Measurements from ENCODE around the gene CDC34.

CDC34 gene

GRCh38 chr19:484494-484893 is 47.1 kb upstream of the CDC34 start:
- no peak overlapping the region for H3K18ac ChIP-seq (ENCODE audit: low read depth in 1 of 2, low read length in 2 of 2)
- H3K4me3 ChIP-seq (ENCODE audit: insufficient read depth in 1 of 2, low read depth in 1 of 2, low read length in 2 of 2), result no peak overlapping the region
- no peaks in the 10 kb centered on the region for H3K36me3 ChIP-seq (ENCODE audit: control insufficient read depth in 1 of 2, insufficient read depth in 2 of 2, low read depth in 1 of 2, low read length in 2 of 2)
- H2BK5ac ChIP-seq (ENCODE audit: low read depth, low read length, poor library complexity, severe bottlenecking), result no peak overlapping the region
- no peak overlapping the region for H4K8ac ChIP-seq (ENCODE audit: low read length)
- no peaks in the 10 kb centered on the region for H3K9me3 ChIP-seq (ENCODE audit: control insufficient read depth, low read length)
- H3K4ac ChIP-seq (ENCODE audit: low read depth in 1 of 2, low read length in 2 of 2), result no peak overlapping the region
- H3K4me2 ChIP-seq (ENCODE audit: low read length, poor library complexity, severe bottlenecking), result no peak overlapping the region
- H2BK15ac ChIP-seq (ENCODE audit: low read depth, poor library complexity, severe bottlenecking), result no peak overlapping the region
- H3K27ac ChIP-seq (ENCODE audit: low read length, poor library complexity, severe bottlenecking), result no peak overlapping the region
- WGBS, result 81% methylated on average over 15 of the region's 15 CpGs
- peaks cover 29% of the 10 kb centered on the region for H3K4me1 ChIP-seq (ENCODE audit: control insufficient read depth, insufficient read depth, low read depth, low read length)
- peaks cover 3% of the 10 kb centered on the region for H3K79me1 ChIP-seq (replicated peaks; ENCODE audit: low read length, poor library complexity, severe bottlenecking)
- DNase-seq, result no peak
- peak overlapping the region in 1 of 2 experiments; percentile 84 for H3K14ac ChIP-seq (ENCODE audit: low read length in 2 of 2)
- no peak overlapping the region for H2BK12ac ChIP-seq (ENCODE audit: low read length in 2 of 2)
- H2AK5ac ChIP-seq (ENCODE audit: low read length, severe bottlenecking), result no peak overlapping the region
- H2BK120ac ChIP-seq (ENCODE audit: low read depth, low read length), result no peak overlapping the region
- H2AFZ ChIP-seq (ENCODE audit: low read depth, low read length), result no peak overlapping the region
- no peak overlapping the region for H3K9ac ChIP-seq (ENCODE audit: low read length)
- H3K27me3 ChIP-seq (ENCODE audit: control insufficient read depth in 1 of 2, insufficient read depth in 1 of 2, low read length in 2 of 2), result peaks cover 3% of the 10 kb centered on the region in 2 experiments
- H3K23ac ChIP-seq (ENCODE audit: low read length in 2 of 2), result no peak overlapping the region
- no peak overlapping the region for H4K91ac ChIP-seq (ENCODE audit: low read length)

GRCh38 chr19:485077-485476 is 46.5 kb upstream of the CDC34 start:
- WGBS, result 87% methylated on average over 22 of the region's 22 CpGs

GRCh38 chr19:485583-486236 is 45.9 kb upstream of the CDC34 start:
- Histone ChIP-seq H2BK5ac (ENCODE audit: low read depth, low read length, poor library complexity, severe bottlenecking) (no peak overlapping the region), H3K14ac (ENCODE audit: low read length in 2 of 2) (peak overlapping the region in 1 of 2 experiments; percentile 87), H3K27me3 (ENCODE audit: control insufficient read depth in 1 of 2, insufficient read depth in 1 of 2, low read length in 2 of 2) (peaks cover 3% of the 10 kb centered on the region in 2 experiments), H3K4me3 (ENCODE audit: insufficient read depth in 1 of 2, low read depth in 1 of 2, low read length in 2 of 2) (peak overlapping the region in 1 of 2 experiments; percentile 56), H3K18ac (ENCODE audit: low read depth in 1 of 2, low read length in 2 of 2) (peak overlapping the region; percentile 40 to 96), H3K4ac (ENCODE audit: low read depth in 1 of 2, low read length in 2 of 2) (peak overlapping the region; percentile 73 to 81), H3K4me2 (ENCODE audit: low read length, poor library complexity, severe bottlenecking) (peak overlapping the region; percentile 46), H3K23ac (ENCODE audit: low read length in 2 of 2) (peak overlapping the region in 1 of 2 experiments; percentile 61), H2AK5ac (ENCODE audit: low read length, severe bottlenecking) (peak overlapping the region; percentile 60), H2AFZ (ENCODE audit: low read depth, low read length) (no peak overlapping the region), H4K91ac (ENCODE audit: low read length) (peak overlapping the region; percentile 70), H3K79me1 (replicated peaks; ENCODE audit: low read length, poor library complexity, severe bottlenecking) (peaks cover 3% of the 10 kb centered on the region), H4K8ac (ENCODE audit: low read length) (peak overlapping the region; percentile 84), H3K4me1 (ENCODE audit: control insufficient read depth, insufficient read depth, low read depth, low read length) (peaks cover 29% of the 10 kb centered on the region), H3K36me3 (ENCODE audit: control insufficient read depth in 1 of 2, insufficient read depth in 2 of 2, low read depth in 1 of 2, low read length in 2 of 2) (peaks cover 0 to 3% of the 10 kb centered on the region in 2 experiments), H3K9me3 (ENCODE audit: control insufficient read depth, low read length) (no peaks in the 10 kb centered on the region), H2BK12ac (ENCODE audit: low read length in 2 of 2) (peak overlapping the region; percentile 55 to 91), H3K27ac (ENCODE audit: low read length, poor library complexity, severe bottlenecking) (no peak overlapping the region), H3K9ac (ENCODE audit: low read length) (peak overlapping the region; percentile 79), H2BK120ac (ENCODE audit: low read depth, low read length) (peak overlapping the region; percentile 77), H2BK15ac (ENCODE audit: low read depth, poor library complexity, severe bottlenecking) (peak overlapping the region; percentile 44)
- 44% methylated on average over 20 of the region's 23 CpGs for WGBS
- peak; percentile 76 for DNase-seq

More at GRCh38 chr19:485077-485476, 46.5 kb upstream of the CDC34 start:
- Histone ChIP-seq H2BK12ac (ENCODE audit: low read length in 2 of 2) (peak overlapping the region in 1 of 2 experiments; percentile 65), H4K8ac (ENCODE audit: low read length) (peak overlapping the region; percentile 84), H2AK5ac (ENCODE audit: low read length, severe bottlenecking) (no peak overlapping the region), H3K4me2 (ENCODE audit: low read length, poor library complexity, severe bottlenecking) (no peak overlapping the region), H3K27ac (ENCODE audit: low read length, poor library complexity, severe bottlenecking) (no peak overlapping the region), H3K27me3 (ENCODE audit: control insufficient read depth in 1 of 2, insufficient read depth in 1 of 2, low read length in 2 of 2) (peaks cover 3% of the 10 kb centered on the region in 2 experiments), H3K18ac (ENCODE audit: low read depth in 1 of 2, low read length in 2 of 2) (peak overlapping the region in 1 of 2 experiments; percentile 96), H2BK5ac (ENCODE audit: low read depth, low read length, poor library complexity, severe bottlenecking) (no peak overlapping the region), H2BK120ac (ENCODE audit: low read depth, low read length) (no peak overlapping the region), H3K4me1 (ENCODE audit: control insufficient read depth, insufficient read depth, low read depth, low read length) (peaks cover 30% of the 10 kb centered on the region), H2BK15ac (ENCODE audit: low read depth, poor library complexity, severe bottlenecking) (no peak overlapping the region), H3K23ac (ENCODE audit: low read length in 2 of 2) (peak overlapping the region in 1 of 2 experiments; percentile 56), H3K14ac (ENCODE audit: low read length in 2 of 2) (peak overlapping the region in 1 of 2 experiments; percentile 79), H3K4ac (ENCODE audit: low read depth in 1 of 2, low read length in 2 of 2) (peak overlapping the region in 1 of 2 experiments; percentile 12), H3K36me3 (ENCODE audit: control insufficient read depth in 1 of 2, insufficient read depth in 2 of 2, low read depth in 1 of 2, low read length in 2 of 2) (peaks cover 0 to 3% of the 10 kb centered on the region in 2 experiments), H3K4me3 (ENCODE audit: insufficient read depth in 1 of 2, low read depth in 1 of 2, low read length in 2 of 2) (no peak overlapping the region), H3K79me1 (replicated peaks; ENCODE audit: low read length, poor library complexity, severe bottlenecking) (peaks cover 3% of the 10 kb centered on the region), H3K9me3 (ENCODE audit: control insufficient read depth, low read length) (no peaks in the 10 kb centered on the region), H4K91ac (ENCODE audit: low read length) (peak overlapping the region; percentile 48), H3K9ac (ENCODE audit: low read length) (peak overlapping the region; percentile 79), H2AFZ (ENCODE audit: low read depth, low read length) (peak overlapping the region; percentile 3)
- DNase-seq, result no peak
